Hippocampal formation (tissue), 2 donors: Measurements from ENCODE around the gene CTCFL.

Experiments
- DNase-seq, 2 donors: peaks; one replicate each; lab custom pipeline; 2025; lab: John Stamatoyannopoulos, UW

CTCFL gene, protein sequence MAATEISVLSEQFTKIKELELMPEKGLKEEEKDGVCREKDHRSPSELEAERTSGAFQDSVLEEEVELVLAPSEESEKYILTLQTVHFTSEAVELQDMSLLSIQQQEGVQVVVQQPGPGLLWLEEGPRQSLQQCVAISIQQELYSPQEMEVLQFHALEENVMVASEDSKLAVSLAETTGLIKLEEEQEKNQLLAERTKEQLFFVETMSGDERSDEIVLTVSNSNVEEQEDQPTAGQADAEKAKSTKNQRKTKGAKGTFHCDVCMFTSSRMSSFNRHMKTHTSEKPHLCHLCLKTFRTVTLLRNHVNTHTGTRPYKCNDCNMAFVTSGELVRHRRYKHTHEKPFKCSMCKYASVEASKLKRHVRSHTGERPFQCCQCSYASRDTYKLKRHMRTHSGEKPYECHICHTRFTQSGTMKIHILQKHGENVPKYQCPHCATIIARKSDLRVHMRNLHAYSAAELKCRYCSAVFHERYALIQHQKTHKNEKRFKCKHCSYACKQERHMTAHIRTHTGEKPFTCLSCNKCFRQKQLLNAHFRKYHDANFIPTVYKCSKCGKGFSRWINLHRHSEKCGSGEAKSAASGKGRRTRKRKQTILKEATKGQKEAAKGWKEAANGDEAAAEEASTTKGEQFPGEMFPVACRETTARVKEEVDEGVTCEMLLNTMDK

DNA sequence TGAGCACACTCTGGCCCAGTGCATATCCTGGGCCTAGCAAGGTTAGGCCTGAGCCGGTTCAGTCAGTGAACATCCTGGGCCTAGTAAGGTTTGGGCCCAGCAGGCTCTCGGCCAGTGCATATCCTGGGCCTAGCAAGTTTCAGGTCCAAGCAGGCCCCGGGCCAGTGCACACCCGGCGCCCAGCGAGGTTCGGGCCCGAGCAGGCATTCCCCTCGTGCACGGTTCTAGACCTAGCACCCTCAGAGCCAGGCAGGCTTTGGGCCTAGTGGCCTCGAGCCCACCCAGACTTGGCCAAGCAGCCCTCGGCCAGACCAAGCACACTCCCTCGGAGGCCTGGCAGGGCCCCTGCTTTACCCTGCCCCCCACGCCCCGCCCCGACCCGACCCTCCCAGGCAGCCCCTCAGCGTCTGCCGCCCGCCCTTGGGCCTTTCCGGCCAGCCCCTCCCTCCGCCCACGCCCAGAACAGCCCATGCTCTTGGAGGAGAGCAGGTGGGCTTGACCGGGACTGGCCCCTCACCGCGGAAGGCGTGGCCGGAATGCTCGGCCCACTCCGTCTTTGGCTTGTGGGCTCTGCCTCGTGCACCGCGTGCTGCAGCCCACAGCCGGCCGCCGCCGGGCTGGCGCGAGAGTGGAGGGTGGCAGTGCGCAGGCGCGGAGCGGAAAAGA is at the start of gene CTCFL:
Gene CTCFL (minus strand): TSS at position 630 of the 666 bp plus-strand sequence. CDS start 935 bp downstream, outside the sequence.
- DNase-seq, result no peak

DNA sequence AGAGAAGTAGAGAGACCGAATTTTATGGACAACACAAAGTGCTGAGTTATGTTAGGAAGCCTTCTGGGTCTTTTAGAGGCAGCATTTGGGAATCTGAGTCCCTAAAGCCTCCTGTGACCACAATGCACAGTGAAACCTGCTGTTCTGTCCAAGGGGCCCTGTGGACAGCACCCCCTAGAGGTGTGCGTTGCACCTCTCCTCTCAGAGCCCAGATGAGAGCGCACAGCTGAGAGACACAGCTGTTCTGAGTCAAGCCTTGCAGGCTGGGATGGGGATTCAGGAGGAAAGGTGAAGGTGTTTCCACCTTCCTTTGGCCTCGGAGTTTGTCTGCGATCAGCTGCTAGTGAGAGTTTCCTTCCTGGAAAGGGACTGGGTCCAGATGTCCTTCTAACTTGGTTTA is 49.0 kb upstream of the CTCFL start:
- no peak for DNase-seq

DNA sequence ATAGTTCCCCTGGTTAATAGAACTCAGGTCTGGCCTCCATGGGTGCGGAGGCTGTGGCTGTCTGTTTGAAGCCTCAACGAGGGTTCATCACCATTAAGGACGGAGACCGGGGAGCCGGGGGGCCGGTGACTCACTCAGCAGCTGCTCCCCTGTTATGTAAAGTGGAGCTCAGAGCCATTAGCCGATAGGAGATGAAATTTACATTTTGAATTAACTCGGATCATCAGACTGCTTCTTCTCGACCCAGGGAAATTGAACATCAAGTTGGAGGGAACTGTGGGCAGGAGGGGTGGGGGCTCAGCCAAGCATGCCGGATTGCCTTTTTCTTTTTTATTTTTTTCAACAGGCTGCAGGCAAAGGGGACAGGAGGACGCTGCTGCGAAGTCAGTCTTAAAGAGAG is 48.3 kb upstream of the CTCFL start:
- no peak for DNase-seq

DNA sequence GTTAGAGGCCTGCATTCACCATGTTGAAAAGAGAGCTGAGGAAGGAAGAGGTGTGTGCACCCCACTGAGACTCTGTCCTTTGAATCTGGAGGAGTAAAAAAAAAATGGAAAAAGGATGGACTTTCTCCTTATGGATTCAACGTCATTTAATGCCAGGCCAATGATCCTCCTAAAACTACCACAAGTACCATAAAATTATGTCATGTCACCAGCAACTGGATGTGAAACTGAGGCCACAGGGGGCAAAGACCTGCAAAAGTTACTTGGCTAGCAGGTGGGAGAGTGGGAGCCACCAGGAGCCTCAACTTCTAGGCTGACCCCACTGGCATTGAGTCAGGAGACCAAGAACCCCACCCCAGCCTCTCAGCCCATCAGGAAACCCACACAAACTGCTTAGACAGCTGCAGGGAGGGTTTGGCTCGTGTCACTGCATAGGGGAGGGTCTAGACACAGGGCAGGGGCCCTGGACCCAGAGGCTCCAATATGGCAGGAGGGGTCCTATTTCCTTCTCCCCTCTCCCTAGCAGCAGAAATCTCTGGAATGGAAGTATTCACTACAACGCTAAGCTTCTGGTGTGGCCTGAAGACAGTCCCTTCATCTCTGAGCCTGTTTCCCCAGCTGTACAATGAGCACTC is 47.0 kb upstream of the CTCFL start:
- no peak for DNase-seq

DNA sequence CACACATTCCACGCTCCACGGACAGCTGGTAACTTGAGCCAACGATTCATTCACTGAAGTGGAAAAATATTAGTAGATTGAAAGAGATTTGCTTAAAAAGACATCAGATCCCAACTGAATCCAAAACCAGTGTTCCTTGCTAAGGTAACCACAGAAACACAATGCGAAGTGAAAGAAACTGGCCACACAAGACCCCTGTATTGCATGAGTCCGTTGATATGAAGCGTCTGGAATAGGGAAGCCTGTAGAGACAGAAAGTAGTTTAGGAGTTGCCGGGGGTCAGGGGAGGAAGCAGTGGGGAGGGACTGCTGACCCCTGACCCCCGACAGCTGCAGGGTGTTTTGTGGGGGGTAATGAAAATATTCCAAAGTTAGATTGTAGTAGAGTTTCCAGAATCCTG is 46.0 kb upstream of the CTCFL start:
- no peak for DNase-seq

DNA sequence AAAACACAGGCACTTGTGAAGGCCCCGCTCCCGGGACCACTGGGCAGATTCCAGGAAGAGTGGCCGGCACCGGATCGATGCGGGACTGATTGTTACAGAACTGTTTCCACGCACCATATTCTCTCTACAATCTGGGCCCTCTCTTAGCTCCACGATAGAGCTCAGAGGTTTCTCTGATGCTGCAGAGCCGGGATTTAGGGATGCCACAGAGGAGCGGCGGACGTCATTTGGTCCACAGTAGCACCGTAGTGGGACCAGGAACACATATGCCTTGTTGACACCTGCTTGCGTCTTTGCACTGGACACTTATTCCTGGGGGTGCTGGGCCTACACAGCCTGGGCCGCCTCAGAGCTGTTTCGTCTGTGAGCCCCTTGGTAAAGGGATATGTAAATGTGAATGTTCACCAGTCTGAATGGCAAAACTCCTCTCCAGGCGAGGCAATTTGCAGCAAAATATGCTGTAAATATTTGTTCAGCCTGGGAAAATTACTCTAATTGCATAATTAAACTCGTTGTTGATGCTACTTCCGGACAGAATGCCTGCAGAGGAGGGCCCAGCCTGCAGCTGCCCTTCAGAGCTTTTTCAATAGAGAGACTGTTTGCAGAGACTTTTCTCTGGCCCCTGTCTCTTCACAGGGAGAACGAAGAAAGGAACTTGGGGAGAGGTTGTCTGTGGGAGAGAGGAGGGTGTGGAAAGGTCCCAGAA is 45.4 kb upstream of the CTCFL start:
- DNase-seq, result no peak

DNA sequence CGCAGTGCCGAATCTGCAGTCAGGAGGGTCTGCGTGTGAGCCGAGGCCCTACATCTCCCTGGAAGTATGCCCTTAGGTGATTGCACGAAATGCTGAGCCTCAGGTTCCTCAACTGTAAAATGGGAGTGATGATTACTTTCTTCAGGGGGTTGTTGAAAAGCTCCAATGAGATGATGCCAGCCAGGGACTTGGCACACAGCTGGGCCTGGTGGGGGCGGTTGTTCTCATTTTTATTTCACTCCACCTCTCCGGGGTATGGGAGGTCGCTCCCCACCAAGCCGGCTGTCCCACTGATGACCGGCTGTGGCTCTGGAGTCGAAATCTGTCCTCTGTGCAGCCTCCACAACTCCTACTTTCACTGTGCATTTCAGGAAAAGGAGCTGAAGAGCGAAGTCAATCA is 44.0 kb upstream of the CTCFL start:
- no peak for DNase-seq

DNA sequence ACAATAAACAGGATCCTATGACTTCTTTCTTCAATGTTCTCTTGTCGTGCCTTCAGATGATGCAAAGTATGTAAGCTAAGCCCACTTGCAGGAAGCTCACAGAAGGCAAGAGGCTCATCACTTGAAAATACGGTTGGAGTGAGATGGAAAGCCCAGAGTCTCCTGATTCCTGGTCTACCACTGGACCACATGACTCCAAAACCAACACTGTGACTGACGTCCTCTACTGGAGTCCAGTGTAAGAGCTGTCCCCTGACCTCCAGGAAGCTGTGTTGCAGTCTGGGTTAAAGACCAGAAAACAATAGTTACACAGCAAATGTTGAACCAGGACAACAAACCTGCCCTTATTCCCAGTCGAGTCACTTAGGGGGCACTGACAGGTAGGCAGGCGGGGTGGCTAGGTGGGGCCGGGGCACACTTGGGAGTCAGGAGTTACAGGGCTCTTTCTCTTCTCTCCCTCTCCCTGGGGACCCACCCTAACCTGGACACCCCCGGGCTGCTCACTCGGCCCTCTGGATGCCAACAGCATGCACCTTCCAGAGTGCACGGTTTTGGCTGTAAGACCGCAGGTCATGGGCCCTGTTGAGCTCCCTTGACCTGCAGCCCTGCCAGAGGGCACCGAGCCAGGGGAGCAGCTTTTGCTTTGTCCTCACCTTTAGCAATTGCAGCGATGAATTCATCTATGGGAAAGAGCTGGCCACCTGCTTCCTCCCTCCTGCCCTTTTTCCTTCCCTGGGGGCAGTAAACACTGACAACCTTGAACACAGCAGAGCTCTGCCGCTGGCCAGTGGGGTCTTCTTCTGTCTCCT is 43.4 kb upstream of the CTCFL start:
- DNase-seq, result no peak

DNA sequence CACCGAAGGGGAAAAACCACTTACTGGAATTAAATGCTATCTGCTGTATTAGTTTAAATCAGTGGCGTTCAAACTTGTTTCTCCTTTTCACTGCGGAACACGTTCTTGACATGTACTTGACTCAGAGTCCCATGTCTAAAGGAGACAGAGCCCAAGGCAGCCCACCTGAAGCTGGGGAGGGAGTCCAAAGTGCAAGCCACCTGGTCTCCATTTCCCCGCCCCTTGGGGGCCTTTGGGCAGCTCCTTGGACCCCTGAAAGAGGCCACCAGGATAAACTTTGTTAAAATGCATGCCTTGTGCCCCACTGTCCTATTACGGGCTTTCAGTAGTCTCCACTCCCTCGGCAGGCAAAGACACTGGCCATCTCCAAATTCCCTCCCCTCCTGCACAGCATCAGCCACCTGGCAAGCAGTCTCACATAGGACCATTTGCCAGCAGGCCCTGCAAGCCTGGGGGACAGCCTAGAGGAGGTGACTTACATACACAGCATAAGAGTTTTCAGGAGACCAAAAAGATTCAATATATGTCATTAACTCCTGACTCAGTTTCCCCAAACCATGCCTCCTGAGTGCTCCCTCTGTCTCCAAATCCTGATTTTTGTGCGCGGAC is 42.6 kb upstream of the CTCFL start:
- DNase-seq, result no peak

DNA sequence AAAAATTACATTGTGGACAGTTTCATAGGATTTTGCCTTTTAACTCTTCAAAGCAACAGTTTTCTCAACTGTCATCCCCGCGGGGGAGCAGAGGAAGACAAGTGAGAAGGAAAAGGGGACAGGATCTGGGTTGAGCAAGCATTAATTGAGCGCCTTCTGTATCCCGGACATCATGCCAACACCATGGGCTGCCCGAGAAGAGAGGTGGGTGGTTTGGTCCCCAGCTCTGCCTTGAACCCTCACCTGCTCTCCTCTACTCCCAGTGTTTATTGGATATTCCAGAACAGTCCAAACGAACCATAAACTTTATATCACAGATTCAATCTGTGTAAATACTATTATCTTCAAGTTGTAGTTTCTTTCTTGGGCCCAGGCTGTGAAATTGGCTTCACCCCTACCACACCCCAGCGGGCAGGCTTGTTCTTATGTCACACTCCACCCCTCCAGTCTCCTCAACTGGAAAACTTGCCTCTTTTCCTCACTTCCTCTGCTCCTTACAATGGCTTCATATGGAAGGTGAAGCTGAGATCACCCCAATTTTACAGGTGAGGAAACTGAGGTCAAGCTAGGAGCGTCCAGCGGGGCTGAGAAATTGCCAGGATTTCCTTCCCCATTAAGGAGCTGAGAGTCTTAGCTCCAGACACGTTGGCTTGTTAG is 42.0 kb upstream of the CTCFL start:
- DNase-seq, result no peak

DNA sequence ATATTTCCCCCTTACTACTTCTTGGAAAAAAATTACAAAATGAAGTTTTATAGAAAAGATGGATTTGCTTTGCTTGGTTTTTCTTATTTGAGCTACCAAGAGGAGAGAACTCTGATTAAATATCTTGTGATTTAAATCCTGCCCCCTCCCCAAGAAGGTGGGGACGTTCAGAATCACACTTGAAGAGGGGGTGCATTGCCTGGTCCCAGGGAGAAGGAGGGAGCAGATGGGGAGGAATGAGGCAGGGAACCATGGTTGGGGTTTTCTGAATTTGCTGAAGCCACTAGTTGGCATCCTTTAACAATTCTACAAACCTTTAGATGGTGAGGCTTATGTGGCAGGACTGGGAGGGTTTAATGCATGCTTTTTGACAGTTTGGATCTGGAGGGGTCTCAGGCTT is 41.5 kb upstream of the CTCFL start:
- no peak for DNase-seq

DNA sequence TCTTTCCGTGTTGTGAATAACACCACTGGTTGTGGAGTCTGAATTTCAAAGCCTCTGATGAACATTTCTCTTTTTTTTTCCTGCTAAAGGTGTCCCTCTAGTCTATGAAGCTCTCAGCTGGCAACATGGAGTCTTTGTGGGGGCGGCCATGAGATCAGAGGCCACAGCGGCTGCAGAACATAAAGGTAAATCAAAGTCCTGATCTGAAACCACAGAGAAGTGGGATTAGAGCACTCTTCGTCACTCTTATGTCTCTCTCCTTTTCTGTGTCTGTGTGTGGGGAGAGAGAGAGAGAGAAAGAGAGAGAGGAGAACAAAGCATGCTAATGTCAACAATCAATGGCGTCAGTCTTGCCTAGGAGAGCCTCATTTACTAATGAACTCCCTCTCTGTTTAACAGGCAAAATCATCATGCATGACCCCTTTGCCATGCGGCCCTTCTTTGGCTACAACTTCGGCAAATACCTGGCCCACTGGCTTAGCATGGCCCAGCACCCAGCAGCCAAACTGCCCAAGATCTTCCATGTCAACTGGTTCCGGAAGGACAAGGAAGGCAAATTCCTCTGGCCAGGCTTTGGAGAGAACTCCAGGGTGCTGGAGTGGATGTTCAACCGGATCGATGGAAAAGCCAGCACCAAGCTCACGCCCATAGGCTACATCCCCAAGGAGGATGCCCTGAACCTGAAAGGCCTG is 40.2 kb upstream of the CTCFL start:
- DNase-seq, result no peak

DNA sequence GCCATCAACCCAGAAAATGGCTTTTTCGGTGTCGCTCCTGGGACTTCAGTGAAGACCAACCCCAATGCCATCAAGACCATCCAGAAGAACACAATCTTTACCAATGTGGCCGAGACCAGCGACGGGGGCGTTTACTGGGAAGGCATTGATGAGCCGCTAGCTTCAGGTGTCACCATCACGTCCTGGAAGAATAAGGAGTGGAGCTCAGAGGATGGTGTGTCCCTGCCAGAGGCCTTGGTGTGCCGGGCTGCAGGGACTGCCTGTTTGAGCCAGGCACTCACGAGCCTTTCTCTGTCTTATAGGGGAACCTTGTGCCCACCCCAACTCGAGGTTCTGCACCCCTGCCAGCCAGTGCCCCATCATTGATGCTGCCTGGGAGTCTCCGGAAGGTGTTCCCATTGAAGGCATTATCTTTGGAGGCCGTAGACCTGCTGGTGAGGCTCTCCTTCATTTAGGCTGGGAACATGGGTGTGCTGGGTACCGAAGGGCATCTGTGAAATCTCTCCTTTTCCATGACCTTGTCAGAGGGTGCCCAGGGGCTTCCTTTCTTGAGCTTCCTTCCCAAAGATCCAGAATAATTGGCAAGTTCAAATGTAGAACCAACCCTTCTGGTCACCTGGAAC is 39.4 kb upstream of the CTCFL start:
- DNase-seq, result no peak

DNA sequence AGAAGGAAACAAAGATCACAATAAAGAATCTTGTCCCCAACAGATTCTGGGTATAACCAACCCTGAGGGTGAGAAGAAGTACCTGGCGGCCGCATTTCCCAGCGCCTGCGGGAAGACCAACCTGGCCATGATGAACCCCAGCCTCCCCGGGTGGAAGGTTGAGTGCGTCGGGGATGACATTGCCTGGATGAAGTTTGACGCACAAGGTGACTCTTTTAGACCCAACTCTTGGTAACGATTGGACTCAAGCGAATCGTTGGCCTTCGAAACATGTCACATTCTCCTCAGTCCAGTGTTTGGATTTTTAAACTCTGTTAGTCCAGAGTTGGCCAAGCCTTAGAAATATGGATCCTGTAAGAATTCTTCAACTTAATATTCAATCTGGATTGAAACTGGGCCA is 38.6 kb upstream of the CTCFL start:
- DNase-seq, result no peak

DNA sequence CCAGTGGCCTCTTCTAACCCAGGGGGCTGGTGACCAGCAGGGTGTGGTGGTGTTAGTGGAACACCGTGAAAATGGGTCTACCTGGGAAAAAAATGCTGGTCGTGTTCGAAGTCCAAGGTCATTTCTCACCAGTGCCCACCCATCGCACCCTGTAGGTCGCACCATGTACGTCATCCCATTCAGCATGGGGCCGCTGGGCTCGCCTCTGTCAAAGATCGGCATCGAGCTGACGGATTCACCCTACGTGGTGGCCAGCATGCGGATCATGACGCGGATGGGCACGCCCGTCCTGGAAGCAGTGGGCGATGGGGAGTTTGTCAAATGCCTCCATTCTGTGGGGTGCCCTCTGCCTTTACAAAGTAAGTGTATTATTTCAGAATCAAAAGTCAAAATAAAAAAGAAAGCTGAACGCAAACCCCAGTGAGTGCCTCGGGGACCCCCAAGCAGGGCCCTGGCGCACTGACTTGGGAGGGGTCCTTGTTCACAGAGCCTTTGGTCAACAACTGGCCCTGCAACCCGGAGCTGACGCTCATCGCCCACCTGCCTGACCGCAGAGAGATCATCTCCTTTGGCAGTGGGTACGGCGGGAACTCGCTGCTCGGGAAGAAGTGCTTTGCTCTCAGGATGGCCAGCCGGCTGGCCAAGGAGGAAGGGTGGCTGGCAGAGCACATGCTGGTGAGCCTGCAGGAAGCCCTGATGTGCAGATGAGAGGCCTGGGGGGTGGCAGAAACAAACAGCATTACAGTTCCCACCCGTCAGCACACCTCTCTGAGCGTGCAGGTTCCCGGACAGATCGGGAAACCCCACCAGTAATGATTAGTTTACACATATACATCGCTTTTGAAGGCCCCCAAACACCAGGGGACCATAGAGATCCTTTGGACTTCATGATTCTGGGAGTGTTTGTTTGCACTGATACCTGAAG is 37.9 kb upstream of the CTCFL start:
- DNase-seq, result no peak

DNA sequence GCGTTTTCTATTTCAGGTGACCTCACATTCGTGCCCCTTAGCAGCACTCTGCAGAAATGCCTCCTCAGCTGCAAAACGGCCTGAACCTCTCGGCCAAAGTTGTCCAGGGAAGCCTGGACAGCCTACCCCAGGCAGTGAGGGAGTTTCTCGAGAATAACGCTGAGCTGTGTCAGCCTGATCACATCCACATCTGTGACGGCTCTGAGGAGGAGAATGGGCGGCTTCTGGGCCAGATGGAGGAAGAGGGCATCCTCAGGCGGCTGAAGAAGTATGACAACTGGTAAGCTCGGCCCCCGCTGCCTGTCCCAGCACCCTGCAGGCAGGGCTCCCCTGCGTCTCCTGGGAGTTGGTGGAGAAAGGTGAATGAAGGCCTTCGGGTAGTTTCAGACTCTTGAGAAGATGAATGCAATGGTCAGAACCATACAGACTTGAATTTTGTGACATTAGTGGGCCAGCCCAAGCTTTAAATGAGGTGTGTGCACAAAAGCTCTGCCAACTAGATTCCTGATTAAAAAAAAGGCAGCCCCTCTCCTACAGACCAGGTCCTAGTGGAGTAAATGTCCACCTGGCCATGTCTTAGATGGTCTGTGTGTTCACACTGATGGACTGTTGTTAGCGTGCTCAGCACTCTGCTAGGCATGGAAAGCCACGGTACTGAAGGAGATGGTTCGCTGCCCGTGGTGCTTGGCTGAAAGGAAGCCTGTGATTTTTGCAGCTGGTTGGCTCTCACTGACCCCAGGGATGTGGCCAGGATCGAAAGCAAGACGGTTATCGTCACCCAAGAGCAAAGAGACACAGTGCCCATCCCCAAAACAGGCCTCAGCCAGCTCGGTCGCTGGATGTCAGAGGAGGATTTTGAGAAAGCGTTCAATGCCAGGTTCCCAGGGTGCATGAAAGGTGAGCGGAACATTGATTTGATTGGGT is 36.7 kb upstream of the CTCFL start:
- no peak for DNase-seq
